ENCODE results near the gene WDFY4.

Gene WDFY4

DNA sequence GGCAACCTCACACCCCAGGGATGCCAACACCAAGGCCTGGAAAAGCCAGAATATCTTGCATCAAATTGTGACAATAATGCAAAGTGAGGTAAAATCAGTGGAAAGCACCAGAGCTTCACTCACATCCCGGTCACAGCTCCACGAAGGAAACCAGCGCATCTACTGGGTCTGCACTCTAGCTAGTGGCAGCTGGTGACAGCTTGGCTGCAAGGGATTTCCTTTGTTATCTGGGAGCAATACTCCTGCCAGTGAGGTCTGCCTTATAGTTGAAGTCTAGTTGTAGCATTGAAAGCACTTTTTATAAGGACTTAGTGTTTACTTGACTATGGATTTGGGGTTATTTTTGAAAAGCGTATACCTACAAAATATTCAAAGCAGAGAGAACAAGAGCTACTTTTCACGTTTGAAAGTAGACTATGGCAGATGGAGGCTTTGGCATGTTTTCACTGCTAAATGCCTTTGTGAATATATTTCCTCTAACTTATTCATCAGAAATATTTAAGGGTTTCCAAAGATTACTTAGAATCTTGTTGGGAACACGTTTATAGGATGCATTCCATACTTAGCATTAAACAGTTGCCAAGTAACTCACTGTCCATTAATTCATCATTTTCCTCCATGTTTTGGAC is 26.1 kb downstream of the WDFY4 start:
- no peak for DNase-seq

DNA sequence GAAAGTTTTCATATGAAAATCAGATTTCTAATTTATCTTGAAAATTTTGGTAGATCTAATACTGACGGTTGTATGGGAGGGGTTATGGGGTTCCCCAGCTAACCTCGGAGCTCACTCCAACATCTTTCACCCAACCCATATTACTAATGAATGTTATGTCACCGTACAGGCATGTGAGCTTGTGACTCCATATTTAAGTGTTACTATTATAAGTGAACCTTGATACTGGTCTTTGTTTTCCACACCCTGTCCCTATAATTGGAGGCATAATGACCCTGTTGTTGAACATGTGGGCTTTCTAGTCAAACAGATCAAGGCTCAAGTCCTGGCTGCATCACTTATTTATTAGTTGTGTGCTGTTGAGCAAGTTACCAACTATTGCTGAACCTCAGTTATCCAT is 27.2 kb downstream of the WDFY4 start:
- no peak for DNase-seq

DNA sequence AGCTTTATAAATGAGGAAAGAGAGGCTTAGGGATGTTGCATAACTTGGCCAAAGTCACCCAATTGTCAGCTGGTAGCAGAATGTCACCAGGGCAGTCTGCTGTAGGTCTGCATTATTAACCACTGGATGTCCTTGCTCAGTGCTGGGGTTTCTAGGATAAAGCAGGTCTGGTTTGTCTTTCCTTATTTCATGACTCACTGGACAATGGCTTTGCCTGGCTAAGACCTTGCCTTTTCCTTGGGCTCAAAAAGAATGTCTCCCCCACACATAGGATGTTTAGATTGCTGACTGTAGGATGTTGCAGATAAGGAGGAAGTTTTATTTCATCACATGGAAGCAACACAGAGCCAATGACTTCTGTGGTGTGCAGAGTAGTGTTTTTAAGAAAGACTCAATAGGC is 29.4 kb downstream of the WDFY4 start:
- DNase-seq = no peak

DNA sequence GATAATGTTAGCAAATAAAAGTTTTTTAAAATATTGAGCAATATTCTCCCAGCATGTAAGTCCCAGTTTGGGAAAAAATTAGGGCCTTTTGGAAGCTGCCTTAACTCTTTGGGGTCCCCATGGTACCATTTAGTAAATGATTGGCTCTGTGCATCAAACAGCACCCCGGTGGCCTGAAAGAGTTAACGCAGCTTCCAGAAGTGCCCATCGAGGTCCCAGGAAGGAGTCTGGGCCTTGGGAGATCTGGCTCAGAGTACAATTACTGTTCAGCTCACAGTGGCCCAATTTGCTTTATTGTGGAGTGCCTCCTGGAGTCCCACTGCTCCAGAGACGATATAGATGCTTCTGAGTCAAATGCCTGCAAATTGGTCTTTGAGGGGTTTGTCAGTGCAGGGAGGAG is 31.7 kb downstream of the WDFY4 start:
- no peak for DNase-seq

DNA sequence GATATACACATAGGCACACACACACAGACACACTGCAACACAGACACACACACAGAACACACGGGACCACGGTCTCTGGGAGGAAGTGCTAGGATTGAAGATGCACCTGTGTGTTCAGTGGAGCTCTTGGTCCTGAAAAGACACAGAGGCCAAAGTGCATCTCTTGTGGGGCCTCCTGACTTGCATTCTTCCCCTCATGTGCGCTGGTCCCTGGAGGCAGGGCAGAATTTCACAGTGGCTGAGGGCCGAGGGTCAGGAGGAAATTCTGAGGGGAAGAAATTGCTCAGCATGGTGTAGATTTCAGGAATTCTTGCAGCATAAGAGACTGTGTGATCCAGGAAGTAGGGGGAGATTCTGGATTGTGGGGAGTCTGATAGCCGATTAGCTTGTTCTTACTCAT is 35.9 kb downstream of the WDFY4 start:
- DNase-seq = no peak

DNA sequence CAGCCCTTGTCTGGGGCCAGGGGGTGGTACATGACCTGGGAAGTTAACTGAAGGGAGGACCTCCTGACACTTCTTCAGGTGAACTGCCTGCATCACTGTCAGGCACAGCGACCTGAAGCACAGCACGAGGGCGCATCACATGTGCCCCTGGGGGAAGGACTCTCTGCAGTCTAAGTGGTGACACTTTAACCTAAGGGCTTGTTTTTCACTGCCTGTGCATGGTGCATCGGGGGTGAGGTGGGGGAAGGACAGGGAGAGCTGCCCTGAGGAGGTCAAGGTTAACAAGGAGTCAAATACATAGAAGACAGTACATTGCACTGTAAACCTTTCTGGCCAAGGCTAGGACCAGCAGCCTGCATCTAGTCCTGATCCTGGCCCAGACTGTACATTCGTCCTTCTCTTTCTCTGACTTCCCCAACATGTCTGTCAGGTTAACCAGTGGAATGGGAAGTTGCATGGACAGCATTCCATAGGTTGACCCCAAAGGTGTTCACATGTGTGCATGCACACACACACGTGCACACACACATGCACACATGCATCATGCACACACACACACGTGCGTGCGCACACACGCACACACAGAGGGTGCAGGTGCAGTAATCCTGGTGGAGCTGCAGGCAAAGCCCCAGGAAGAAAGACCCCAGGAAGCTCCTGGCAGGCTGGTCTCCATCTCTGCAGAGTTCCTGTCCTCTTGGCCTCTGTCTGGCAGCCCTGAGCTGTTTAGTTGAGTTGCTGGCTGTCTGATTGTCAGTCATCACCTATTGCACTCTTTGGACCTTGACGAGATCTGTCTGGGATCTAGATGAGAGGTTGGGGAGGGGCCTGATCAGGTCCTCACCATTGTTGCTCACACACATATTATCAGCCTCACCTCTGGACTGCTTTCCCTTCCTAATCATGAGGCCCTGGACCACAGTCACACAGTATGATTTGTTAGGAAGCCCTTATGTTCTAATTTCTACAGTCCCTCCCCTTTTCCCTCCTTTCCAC is 37.8 kb downstream of the WDFY4 start:
- DNase-seq = no peak

DNA sequence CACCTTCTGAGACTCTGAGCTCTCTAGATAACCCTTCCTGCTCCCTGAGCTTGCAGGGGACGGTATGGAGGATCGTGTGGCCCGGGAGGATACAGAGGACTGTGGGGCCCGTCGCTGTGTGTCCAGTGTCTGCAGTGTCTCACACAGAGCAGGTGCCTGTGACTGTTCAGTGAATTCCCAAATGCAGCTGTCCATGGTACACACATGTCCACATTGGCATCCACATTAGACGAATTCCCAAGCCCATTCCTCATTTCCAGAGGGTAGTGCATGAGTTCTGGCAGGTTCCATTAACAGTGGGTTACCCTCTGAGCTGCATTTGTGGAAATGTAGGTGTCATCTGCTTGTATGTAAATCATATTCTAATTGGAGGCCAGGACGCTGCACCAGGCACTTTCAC is 39.5 kb downstream of the WDFY4 start:
- DNase-seq = no peak

DNA sequence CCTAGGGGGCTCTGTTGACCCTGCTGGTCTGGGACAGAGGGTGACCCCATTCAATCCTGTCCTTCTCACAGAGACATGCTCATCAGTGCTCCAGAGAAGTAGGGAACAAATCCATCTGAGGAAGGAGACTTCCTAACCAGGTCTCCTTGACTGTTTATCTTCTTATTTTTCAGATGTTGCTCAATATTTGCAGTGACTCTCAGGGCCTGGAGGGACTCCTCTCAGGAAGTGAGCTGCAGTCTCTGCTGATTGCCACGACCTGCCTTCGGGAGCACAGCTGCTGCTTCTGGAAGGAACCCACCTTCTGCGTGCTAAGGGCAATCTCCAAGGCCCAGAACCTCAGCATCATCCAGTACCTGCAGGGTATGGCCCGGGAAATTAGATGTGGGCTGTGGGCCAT is 41.0 kb downstream of the WDFY4 start:
- no peak for DNase-seq

DNA sequence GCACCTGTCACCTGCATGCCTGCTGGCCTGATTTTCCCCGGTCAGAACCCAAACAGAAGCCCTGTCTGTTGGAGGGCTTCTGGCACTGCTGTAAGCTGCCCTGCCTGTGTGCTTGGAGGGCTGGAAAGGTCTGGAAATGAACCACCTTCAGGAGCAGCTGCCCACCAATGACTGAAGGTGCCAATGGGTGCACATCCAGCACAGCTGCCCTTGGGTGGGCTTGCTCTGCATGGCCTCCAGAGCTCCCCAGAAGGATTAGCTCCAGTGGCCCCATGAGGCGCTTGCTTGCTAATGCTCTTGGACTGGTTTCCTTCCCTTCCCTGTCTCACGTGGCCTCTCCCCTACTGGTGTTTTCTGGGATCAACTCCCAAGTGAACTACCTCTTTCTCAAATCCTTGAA is 43.2 kb downstream of the WDFY4 start:
- no peak for DNase-seq

DNA sequence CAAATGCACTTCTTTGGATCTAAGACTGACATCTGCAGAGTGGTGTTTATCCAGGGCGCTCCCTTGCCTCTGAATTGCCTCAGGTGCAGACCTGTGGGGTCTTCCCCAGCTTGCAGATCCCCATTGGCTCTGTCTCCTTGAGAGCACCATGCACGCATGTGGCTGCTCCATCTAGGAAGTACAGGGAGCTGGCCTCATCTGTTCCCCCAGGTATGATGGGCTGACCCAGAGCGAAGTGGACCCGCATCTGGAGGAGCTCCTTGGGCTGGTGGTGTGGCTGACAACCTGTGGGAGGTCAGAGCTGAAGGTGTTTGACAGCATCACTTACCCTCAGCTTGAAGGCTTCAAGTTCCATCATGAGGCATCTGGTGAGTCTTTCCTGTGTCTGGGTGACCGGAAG is 44.5 kb downstream of the WDFY4 start:
- DNase-seq = no peak

DNA sequence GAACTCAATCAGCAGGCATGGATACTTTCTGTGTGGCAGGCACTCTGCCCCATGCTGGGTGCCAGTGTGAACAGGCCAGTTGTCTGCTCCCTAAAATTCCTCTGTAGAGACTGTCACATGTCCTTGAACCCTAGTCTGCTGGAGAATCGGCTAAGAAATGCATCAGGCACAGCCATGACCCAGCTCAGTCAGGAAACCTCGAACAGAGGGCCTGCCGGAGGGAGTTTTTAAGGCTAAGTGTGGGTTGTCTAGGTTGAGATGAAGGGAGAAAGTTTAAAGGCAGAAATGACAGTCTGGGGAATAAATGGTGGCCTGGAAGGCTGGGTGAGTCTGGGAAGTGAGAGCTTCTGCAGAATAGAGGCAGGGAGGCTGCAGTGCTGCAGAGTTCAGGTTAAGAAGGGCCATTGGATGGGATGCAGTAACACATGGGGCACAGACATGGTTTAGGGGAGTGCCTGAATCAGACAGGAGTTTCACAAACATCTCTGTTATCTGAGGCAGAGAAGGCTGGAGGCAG is 45.3 kb downstream of the WDFY4 start:
- no peak for DNase-seq

DNA sequence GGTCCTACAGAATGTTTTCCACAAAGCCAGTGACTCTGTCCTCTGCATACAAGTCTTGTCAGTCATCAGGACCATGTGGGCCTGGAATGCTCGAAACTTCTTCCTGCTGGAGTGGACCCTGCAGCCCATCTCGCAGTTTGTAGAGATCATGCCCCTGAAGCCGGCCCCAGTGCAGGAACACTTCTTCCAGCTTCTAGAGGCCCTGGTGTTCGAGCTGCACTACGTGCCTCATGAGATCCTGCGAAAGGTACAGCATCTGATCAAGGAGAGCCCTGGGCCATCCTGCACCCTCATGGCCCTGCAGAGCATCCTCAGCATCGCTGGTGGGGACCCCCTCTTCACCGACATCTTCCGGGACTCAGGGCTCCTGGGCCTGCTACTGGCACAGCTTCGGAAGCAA is 46.5 kb downstream of the WDFY4 start:
- no peak for DNase-seq

DNA sequence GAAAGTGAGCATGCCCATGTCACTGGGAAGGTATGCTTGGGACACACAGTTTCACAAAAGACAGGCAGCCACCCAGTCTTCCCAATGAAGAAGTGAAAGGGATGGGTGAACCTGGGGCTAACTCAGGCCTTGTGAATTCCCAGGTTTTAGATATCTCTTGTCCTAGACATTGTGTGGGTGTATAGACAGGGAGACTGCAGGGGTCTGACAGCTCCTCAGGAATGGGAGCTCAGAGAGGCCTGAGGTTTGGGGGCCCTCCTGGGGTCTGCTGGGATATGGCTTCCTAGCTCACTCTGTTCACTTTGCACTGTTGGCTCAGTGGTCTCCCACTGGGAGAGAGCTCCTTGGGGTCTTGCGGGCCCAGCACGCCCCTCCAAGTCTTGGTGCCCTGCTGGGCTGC is 47.0 kb downstream of the WDFY4 start:
- DNase-seq = no peak

DNA sequence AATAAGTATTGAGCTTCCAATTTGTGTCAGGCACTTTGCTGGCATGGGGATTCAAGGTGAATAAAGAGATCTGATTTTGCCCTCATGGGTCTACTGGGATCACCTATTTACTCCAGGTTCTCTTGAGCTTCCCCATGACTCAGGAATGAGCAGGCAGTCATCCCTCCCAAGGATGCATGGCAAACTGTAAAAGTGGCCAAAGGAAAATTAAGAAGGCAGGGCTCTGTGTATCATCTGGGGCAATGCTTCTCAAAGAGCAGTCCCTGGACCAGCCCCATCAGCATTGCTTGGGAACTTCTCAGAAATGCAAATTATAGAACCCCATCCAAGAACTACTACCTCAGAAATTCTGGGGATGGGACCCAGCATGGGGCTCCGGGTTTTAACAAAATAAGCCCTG is 48.7 kb downstream of the WDFY4 start:
- no peak for DNase-seq

DNA sequence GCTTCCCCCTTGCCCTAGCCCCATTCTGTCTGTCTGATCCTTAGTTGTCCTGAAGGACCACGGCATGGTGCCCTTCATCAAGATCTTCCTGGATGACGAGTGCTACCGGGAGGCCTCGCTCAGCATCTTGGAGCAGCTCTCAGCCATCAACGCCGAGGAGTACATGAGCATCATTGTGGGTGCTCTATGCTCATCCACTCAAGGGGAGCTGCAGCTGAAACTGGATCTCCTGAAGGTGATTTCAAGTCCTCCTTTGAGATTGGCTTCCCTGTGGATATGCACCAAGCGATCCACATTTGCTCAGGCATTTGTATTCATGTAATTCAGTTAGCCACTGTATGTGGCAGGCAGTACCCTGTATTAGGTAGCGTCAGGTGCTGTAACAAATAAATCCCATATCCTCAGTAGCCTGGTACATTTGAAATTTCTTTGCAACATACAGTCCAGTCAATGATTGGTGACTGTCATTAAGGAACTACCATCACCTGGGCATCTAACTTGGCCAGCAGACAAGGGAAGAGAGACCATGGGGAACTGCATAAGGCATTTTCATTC is 51.2 kb downstream of the WDFY4 start:
- no peak for DNase-seq

DNA sequence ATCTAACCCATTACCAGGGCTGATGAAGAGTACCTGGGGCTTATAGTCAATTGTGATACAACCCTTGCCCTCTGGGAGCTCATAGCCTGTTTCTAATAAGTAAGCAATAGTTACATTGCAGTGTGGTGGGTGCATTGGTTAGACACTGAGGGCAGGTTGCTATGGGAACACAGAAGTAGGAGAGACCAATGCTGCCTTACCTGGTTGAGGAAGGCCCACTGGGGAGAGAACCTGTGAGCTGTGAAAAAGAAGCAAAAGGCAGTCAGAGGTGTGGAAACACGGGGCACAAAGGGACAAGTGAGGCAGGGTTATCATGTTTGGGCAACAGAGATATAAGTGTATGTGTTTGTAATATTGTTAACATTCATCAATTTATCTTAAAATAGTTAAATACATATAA is 51.9 kb downstream of the WDFY4 start:
- no peak for DNase-seq

DNA sequence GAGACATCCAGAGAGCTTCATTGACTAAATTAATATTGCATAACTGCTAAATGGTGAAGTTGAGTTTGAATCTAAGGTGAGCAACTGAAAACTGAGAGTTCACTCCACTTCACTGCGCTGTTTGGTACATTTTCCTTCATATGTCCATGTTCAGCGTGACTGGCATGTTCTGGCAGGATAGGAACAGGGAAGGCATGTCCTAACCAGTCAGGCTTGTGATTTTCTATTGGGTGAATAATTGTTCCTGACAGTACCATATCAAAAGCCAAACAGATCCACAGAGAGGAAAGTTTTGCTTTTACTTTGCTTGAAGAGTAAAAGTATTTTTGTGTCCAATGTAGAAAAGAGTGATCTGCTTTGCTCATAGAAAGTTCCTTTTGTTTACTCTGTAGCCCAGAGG is 53.2 kb downstream of the WDFY4 start:
- DNase-seq = no peak

DNA sequence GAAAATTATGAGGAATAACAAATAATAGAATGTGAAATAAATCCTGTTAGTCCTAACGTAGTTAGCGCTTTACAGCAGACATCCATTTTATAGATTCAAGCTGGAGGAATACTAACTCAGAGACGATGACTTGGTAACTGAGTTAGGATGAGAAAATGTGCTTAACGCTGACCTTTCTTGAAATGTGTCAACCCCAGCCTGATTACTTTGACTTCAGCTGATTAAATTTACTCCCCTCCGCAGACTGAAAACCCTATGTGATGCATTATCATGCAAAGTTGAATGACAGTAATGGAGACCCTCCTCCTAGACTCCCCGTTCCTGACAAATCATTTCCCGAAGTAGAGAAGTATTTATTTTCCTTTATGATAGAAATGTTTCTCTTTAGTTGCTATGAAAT is 54.5 kb downstream of the WDFY4 start:
- DNase-seq = no peak

DNA sequence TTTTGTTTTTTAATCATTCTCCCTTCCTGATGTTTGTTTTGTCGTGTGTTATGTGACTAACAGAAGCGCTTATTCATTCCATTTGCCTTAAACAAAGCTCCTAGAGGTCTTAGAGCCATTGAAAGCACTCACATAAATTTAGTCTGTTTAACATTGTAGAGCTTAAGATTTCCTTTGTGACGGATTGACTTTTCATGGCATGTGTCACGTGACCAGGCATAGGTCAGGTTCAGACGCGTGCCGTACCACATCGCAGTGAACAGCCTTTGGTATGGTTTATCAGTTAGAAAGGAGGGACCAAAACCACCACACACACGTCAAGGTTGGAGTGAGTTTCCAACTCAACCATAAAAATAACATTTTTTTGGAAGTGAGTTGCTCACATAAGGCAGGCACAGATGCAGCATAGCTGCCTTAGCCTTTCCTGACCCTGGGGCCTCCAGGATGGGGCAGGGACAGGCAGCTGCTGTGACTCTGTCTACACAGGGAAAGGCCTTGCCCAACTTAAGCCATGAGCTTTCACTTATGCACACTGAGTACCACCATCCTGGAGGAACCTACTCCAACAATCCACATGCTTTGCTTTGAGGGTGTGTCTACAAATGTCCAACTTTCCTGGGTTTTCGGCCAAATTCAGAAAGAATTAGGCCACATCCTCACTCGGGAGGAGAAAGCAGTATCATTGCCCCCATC is 55.5 kb downstream of the WDFY4 start:
- DNase-seq = no peak

DNA sequence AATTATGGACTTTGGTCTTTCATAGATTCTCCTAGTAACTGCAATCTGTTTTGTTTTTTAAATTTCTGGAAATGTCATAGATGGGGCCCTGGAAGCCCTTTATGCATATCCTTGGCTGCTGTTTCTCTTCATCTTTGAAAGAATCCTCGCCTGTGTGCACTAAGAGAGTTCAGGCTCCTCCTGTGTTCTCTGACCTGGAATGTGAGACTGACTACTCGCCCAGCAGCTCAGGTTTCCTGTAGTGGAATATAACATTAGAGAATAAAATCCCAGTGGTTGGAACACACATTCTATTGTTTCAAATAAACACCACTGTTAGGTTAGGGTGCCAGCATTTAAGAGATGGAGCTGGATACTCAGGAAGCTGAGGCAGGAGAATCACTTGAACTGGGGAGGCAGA is 56.3 kb downstream of the WDFY4 start:
- DNase-seq = no peak

DNA sequence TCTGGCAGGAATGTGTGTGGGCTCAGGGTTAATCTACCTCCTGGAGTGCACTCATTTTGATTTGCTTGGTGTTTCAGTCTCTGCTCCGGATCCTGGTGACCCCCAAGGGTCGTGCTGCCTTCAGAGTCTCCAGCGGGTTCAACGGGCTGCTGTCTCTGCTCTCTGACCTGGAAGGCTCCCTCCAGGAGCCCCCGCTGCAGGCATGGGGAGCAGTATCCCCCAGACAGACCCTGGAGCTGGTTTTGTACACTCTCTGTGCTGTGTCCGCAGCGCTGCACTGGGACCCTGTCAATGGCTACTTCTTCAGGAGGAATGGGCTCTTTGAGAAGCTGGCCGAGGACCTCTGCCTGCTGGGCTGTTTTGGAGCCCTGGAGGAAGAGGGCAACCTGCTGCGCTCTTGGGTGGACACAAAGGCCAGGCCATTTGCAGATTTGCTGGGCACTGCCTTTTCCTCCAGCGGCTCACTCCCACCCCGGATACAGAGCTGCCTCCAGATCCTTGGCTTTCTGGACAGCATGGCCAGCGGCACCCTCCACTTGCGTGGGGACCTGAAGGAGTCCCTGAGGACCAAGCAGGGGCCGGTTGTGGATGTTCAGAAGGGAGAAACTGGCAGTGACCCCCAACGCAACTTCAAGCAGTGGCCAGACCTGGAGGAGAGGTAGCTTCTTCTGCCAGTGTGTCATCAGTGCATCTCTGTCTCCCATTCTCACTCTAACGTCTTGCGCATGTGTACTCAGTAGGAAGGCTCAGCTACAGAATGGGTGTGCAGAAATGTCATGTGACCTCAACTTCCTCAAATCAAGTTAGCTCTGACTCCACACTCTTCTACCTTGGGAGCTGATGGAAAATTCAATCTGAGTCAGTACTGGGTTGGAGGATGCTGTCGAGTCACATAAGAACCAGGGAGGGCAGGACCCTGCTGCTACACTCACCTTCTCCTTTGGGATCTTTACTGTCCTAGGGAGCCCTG is 58.5 kb downstream of the WDFY4 start:
- no peak for DNase-seq

DNA sequence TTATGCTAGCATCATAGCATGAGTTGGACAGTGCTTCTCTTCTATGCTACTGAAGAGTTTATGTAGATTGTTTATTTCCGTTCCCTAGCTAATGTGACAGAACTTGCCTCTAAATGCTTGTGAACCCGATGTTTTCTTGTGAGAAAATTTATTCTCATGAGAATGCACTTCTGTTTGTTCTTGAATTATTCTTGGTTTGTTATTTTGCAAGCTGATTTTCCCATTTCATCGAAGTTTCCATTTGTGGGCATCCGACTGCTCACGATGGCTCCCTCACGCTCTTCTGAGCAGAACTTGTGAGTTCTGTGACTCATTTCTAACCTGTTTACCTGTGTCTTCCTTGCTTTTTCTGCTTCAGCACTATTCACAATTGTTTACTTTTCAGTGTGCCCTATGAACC is 59.9 kb downstream of the WDFY4 start:
- no peak for DNase-seq

Measured in NCI-H226 (cell line).